Right renal cortex interstitium (tissue), 3 donors: ENCODE results near the gene SELENOP. TPM values are rescaled to one million over a fixed set of nuclear protein-coding genes. Genes with fewer than 3 reads are reported as not detected.
"Not testable (repeated sequence)": the region's sequence is repeated elsewhere in the genome, so short reads cannot be mapped to it uniquely, and the experiment has no call there.

Source experiments
- DNase-seq, 3 donors: peaks; one replicate each; pipeline ENCODE4 v3.0.0-alpha.2; 2013; ENCODE audit warnings: low read depth in 3 of 3, low spot score in 2 of 3
- polyA plus RNA-seq, 3 donors: library from polyadenylated mRNA; unstranded; fragments of 120-200 nt; gene quantifications; one replicate each; pipeline ENCODE4 v1.2.1, GENCODE V29; 2013; ENCODE audit not compliant: insufficient read length in 3 of 3

The SELENOP gene
- polyA plus RNA-seq, 3 donors: 468 to 581 (median 527) TPM

DNA sequence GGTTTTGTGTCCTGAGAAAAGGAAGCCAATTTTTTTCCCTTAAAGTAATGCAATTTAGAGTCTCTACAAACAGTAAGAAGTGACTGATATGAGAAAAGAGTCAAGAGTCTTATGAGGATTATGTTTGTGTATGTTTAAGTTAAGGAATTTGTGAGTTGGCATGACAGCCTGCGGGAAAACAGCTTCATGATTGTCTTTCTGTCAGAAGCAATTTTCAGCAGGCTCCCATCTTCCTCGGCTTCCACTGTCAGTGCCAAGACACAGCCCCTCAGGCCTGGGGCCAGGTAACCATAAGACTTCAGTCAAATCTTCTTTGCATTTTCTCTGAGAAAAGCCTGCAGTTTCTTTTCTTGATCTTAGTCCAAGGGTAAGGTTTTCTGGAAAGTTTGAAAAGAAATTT, 17.0 kb upstream of the SELENOP start:
- DNase-seq: no peak

DNA sequence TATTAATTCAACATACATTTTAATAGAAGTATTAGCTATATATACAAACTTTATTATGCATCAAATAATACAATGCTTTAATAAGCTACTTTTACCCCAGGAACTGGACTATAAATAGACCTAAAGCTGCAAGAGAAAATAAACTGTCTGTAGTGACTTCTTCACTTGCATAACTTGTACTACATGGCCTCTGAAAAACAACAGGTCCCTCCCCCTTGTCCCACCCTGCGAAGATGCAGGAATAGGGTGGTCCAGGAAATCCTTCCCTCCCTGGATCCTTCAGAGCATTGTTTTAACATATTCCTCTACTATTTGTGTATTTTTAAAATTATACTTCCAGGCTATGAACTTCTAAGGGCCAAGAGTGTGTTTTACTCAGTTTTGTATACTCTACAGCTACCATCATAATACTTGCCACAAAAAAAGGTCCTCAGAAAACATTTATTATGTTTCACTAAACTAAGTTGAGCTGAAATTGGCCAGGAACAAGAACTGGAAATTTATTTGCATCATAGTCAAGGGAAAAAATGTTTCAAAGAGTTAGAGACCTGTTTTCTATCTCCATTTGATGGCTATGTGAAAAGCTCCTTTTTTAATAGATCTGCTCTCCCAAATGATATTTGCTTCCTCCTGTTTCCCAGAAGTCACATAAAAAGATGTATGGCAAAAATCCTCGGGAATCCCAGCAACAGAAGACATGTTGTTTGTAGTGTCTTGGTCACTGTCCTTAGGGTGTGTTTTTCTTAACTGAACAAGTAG, 15.2 kb upstream of the SELENOP start:
- DNase-seq: no peak

DNA sequence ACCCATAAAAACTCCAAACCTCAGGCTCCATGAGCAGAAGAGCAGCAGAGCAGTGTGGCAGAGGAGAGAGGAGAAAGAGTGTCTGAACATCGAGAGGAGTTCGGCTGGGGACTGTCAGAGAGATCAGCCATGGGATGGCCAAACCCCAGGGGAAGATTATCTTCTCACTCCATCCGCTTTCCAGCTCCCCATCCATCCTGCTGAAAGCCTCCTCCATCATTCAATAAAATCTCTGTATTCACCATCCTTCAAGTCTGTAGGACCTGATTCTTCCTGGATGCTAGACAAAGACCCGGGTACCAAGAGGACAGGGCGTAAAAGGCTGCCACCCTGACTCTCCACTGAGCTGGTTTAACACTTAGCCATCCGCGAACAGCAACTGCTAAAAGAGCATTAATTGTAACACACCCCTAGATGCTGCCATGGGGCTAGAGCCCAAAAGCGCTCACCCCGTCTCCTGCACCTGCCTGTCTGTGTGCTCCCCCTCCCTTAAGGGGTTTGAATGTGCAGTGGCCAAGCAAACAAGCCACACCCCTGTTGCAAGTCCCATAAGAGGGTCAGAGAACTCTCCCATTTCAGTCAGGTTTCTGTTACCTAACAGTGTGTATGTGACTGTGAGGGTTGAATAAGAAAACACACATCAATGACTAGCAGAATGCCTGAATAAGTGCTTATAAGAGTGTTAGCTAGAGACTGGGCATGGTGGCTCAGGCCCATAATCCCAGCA, 13.9 kb upstream of the SELENOP start:
- DNase-seq: no peak

DNA sequence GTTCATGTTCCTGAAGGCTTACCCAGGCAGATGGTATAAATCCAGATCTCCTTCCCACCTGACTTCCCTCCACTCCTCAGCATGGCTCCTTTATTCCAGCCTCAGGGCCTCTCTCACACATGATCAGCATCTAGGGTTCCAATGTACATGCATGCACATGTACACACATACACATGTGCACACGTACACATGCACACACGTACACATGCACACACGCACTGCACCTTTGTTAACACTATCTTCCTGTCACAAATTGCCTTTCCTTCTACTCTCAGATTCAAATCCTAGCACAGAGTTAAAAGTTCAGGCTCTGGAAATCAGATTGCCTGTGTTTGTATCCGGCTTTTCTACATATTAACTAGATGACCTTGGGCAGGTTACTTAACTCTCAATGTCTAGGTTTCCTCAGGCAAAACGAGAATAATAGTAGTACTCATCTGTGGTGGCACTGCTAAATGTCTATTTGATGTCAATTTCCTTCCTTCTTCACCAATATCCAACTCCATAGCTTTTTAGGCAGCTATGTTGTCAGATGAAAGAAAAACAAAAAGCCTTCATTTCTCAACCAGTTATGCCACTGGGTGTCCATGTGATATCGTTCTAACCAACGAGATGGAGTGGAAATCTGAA, 12.8 kb upstream of the SELENOP start:
- DNase-seq: no peak

DNA sequence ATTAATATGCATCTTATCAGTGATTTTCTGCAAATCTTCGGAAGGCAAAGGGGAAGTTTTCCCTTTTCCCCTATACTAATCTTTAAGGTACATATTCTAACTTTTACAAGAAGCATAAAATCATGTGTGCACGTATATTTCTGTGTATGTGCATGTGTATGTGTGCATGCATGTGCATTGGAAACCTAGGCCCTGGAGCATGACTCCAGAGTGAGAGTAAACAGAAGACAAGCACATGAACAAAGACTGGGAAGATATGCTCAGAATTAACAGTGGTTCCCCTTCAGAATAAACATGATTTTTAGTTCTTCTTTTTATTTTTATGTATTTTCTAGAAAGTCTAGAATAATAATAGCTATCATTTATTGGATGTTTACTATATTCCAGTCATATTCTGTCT, 10.9 kb upstream of the SELENOP start:
- no peak for DNase-seq

DNA sequence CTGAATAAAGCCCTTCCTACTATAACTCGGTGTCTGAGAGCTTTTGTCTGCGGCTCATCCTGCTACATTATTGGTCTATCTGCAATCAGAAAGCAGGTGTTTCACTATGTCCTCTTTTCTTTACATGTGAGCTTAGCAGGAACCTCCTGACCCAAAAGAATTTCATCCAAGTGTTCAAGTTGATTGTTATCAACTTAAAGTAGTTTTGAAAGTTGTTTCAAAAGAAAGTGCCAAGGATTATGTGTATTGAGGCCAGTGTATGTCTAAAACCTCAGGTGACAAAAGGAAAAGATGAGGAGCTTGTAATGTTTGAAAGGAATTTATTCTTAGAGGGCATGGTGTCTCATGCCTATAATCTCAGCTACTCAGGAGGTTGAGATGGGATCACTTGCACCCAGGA, 8.1 kb upstream of the SELENOP start:
- no peak for DNase-seq

DNA sequence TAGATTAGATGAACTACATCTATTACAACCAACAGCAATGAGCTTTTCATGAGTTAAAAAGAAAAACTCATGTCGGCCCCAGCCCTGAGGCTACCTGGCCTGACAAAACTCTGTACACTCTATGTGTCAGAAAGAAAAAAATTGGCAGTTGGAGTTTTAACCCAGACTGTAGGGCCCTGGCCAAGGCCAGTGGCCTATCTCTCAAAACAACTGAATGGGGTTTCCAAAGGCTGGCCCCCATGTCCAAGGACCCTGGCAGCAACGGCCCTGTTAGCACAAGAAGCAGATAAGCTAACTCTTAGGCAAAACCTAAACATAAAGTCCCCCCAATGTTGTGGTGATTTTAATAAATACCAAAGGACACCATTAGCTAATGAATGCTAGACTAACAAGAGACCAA, 4.9 kb upstream of the SELENOP start:
- DNase-seq: not testable (repeated sequence)

DNA sequence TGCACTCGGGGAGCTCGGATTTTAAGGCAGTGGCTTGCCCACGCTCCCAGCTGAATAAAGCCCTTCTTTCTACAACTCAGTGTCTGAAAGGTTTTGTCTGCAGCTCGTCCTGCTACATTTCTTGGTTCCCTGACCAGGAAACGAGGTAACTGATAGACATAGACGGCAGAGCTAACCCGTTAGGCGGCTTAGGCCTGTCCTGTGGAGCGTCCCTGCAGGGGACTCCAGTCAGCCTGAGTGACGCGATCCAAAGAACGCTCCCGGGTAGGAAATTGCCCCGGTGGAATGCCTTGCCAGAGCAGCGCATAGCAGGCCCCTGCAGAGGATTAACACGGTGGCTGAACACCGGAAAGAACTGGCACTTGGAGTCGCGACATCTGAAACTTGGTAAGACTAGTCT, 1.8 kb upstream of the SELENOP start:
- DNase-seq: no peak

DNA sequence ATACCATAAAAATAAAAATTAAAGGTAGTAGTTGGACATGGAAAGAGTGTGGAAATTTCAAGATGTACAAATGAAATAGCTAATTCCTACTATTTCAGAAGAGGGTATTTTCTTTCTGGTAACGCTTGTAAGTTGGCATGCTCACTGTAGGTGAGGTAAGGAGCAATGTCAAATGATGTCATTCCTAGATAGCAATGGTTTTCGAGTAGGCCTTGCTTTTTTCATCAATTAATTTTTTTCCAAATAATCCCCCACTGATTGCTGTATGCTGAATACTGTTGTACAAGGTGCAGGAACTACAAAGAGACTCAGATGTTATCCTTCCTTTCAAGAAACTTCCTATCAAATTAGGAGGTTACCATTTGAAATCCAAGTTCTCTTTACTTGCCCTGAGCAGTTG, 928 bp upstream of the SELENOP start:
- no peak for DNase-seq

DNA sequence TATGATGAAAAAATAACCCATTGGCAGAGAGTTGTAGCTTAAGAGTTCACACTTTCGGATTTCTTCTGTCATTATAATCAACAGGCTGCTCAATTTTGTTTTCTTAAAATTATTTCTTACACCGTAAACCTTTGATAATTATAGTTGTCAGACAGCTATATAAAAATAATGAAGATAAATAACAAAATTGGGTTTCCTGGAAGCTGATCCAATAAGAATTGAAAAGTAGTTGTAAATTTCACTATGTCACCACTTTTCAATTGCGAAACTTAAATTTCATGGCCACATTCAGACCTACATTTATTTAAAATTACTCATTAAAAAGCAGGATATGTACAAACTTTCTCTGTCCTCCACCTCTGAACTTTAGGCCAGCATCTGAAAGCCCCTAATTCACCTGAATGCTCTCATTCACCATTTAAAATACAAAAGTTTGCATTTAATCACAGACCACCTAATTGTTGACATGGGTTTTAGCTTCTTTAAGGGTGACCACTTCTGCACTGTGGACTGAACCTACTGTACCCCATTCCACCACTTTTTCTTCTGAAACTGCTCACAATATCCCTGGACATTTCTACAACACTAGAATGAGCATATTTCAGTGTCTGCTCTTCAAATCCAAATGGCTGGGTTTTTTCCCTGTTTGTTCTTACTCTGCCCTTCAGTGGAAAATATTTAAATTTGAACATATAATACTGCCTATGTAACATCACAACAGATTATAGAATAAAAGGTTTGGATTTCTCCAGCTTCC, 680 bp downstream of the SELENOP start:
- no peak for DNase-seq

DNA sequence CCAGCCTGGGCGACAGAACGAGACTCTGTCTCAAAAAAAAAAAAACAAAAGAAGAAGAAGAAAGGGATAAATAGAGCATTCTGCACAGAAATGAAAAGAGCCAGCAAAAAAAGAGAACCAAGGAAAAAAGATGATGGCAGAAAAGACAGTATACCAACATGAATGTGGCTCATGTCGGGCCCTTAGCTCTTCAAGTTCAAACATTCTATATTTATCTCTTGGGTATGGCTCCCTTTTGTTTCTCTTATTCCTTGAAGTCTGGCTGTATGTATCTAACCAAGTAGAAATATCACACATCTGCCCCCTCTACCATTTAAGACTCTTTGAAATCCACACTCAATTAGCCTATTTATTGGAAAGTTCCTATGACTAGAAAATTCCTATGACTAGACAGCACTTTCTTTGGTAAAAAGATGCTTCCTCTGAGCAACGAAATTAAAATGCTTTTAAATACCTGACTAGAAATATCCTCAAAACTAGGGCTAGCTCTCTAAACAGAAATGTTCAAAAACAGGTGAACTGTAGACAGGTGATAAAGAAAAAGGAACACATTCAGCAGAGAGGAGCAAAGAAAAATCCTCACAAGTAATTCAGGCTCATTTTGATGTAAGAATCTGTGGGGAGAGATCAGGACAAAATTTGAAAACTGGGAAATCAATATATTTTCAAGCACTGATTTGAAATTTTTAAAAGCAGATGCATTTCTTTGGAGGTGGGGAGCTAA, 2.6 kb downstream of the SELENOP start:
- no peak for DNase-seq

DNA sequence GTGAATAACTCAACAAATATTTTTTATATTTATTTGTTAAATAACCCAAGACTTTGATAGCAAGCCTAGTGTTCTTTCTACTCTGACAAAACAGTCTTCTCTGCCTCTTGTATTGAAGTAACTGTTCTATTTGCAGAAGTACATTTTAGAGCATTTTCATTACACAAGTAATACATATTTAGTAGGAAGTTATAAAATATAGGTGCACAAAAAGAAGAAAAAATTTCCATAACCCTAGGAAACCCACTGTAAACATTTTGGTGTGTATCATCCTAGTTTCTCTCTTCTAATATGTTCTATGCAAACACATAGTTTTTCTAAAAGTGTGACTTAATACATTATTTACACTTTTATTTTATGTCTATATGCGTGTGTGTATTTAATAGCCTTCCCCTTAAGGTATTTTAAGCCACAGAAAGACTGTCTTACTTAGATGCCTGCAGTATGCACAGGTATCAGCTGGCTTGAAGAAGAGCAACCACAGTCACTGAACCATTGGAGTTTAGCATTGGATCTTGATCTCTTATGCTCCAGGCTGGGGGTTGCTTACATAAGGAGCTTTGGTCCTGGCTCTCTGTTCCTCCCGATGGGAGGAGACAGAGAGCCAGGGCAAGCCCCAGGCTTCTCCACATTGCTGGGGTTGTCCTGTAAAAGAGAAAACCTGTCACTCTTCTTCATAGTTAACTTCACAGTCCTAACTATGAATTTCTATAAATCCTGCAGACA, 3.8 kb downstream of the SELENOP start:
- DNase-seq: no peak

DNA sequence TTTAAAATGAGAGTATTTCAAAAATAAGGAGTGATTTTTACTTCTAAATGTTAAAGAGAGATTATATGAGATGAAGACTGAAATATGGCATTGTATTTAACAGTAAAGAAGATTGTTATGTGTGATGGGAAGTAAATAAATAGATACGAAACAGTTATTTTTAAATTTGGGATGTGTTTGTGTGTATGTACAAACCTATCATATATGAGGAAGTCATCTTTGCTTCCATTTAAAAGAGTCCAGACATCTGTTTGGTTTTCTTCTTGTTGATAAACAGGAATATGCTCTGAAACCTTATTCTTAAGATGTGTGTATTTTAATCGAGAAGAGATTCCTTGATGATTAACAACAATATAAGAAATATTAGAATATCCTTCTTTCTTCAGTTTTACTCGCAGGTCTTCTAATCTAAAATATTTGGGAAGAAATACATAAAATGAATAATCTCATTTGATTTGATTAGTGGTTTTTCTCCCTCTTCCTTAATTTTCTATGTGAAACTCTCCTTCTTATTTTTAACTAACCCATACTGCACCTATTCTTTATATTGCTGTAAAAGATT, 4.9 kb downstream of the SELENOP start:
- DNase-seq: no peak

DNA sequence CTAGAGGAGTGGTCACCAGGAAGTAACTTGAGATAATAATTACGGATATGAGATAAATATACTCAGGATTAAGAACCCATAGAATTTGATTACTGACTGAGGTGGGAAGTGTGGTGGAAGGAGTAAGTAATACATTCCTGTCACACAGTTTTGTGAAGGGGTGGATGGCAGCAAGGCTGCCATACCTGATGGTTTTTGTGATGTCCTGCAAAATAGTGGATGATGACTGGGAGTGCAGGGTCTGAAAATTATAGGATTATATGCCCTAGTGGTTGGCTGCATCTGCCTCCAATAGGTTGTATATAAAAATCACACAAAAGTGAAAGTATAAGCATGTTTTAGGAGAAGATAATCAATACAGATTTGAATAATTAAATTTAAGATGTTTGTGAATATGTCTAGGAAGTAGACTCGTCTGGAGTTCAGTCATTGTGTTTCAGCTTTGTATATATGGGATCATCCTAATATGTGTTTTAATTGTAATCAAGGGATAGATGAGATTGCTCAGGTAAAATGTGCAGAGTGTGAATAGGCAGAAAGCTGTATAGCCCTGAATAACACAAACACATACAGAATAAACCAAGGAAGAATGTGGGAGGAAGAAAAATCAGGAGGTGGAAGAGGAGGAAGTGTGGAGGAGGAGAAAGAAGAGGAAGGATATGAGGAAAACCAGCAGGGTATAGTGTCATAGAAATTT, 5.5 kb downstream of the SELENOP start:
- no peak for DNase-seq

DNA sequence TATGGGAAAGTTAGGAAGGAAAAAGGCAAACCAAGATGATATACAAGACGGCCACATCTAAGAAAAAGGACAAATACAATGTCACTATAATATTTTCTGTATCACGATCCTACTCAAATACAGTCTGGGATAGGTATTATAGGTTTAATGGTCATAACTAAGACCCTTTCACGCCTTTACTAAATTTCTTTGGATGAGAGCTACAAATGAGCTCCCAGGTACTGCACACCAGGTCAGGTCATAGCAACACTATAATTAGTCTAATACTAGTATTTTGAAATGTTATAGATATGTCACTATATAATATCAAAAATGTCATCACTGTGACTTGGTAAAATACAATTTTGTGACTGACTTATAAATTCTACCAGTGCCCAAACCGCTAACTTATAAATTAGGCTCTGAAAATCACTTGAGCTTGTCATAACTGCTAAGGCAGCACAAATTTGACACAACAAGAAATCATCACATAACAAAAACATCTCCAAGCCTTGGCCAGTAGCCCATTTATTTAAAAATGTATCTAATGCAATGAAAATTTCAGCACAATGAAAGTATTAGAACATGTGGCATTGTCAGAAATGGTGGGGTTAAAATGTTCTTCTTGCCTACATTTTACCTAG, 6.9 kb downstream of the SELENOP start:
- DNase-seq: no peak

DNA sequence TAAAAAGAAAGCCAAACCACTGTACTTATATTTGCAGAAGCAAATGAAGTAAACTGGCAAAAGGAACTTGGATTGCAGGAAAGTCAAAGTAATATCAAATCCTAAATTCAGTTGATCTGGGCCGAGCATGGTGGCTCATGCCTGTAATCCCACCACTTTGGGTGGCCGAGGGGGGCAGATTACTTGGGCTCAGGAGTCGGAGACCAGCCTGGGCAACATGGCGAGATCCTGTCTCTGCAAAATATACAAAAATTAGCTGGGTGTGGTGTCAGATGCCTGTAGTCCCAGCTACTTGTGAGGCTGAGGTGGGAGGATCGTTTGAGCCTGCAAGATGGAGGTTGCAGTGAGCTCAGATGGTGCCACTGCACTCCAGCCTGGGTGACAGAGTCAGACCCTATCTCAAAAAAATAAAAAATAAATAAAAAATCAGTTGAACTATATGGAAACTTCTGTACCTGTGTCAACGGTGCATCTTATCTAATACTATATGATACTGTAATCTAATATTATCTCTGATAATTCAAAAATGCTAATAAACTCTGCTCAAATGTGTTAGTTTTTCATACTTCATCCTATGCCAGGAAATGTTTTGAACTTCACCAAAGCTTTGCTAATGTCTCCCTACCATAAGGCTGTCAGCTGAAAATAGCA, 10.1 kb downstream of the SELENOP start:
- no peak for DNase-seq

DNA sequence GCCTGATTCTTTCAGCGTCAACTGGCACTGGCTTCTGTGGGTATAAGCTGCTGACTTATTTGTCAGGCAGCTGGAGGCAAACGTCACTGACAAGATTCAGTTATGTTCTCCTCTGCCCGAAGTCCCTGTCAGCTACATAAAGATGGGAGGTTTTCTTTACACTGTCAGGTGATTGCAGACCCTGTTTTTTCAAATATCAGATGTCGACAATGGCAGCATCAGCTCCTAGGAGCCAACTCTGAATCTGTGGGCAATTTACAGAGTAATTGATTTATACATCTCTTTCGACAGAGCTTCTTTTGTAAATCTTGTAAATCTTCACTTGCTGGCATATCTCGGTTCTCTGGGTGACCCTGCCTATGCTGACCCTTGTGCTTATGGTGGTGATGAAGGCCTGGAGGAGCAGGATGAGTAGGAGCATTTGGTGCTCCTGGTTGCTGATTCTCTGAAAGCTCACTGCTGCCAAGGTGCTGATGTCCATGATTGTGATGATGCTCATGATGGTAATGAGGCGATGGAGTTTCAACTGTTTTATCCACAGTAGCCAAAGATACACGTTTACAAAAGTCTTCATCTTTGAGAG, 10.9 kb downstream of the SELENOP start:
- no peak for DNase-seq

DNA sequence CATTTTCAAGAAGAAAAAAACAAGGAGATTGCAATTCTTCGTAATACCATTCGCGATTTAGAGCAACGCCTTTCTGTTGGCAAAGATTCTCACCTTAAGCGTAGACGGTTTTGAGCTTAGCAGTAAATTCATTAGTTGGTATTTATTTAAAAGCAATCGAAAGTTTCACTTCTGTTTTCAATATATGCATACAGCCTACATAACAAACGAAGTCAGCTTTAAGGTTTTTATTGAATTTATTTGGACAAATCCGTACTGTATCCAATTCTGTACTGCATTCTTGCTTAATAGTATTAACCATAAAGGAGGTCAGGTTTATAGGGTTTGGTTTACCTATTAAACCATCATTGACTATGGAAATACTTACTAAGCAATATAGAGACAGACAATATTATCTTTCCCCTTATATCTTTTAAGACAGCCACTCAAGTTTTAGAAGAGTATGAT, 12.0 kb downstream of the SELENOP start:
- DNase-seq: no peak
